Fibroblast of peridontal ligament (primary cell): ENCODE measurements around the gene HOXB7.

Experiments
- DNase-seq: peaks from one replicate; pipeline ENCODE4 v3.0.0-alpha.2; 2010; ENCODE audit errors: extremely low read depth

Gene HOXB7

GRCh38 chr17:48579471-48579759, 31.4 kb downstream of the HOXB7 start:
- peak; percentile 7 for DNase-seq

DNA sequence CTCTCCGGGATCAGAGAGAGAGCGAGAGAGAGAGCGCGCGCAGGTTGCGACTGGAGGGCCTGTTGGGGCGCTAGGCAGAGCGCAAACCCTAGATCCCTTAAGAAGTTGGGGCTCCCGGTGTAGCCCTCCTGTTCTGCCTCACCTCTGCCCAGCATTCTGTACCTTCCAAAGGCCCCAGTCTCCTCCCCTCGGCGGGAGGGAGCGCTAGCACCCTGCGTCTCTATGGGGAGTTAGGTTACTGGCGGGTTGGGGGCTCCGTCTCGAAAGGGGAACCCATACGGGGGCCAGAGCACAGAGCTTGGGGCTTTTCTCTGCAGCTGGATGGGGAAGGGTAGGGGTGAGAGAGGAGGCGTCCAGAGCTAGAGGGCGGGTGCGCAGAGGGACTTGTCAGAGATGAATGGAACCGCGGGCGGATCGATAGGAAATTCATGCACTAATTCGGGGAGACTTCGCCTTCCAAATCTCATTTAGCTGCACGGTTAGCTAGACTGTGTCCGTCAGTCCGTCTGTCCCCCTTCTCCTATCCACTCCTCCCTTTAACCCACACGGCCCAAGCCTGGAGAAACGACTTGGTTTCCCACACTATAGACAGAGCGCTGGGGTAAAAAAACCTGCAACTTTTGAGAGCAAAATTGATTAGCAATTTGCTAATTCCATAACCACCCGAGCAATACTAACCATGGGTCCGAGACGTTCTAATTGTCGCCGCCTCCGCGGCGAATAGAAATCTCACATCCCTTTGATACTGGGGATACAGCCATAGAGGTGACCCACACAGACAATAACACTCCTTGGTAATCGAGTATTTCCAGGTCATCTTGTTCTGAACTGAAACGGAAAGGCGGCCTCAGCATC, 32.0 kb downstream of the HOXB7 start:
- DNase-seq: no peak

- no peak for DNase-seq
Measured at GRCh38 chr17:48577946-48578615, 32.7 kb downstream of the HOXB7 start, which contains the start of gene HOXB4. TSS of gene HOXB4 (minus strand) at chr17:48578350. CDS start at chr17:48578319, 31 bp downstream.

- DNase-seq: no peak
Measured at GRCh38 chr17:48577330-48577945, 33.4 kb downstream of the HOXB7 start.

GRCh38 chr17:48576479-48577309, 34.1 kb downstream of the HOXB7 start:
- DNase-seq: no peak

DNA sequence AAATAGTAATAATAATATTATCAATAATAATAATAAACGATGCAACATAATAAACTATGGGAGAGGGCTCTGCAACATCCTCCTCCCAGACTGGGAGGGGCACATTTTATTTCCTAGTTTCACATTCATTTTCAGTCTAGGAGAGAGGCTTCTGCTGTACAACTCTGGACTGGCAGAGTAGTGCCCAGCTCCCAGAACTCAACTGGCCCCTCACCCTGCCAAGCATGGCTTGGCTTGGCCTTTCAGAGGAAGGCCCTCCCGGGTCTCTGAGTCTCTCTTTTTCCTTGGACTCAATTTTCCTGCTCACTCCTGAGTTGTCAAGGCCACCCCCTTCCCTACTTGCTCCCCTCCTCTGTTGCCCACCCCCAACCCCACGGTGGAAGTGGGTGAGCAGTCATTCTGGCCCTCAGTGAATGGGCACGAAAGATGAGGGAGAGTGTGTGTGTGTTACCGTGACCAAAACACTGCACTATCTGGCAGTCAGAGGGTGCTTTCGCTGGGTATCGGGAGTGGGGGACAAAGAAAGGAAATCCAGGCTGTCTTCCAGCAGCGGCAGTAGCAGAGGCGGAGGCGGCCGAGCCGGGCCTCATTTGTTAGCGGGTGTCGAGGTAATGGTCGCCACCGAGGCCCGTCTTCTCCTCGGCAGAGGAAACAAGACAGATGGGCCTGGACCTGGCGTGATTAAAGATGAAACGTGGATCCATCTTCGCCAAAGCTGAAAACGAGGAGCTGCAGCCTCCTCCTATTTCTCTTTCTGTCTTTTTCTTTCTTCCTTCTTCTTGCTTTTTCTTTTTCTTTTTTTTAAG, 34.9 kb downstream of the HOXB7 start:
- DNase-seq: no peak

GRCh38 chr17:48575066-48575582, 35.7 kb downstream of the HOXB7 start:
- no peak for DNase-seq

DNA sequence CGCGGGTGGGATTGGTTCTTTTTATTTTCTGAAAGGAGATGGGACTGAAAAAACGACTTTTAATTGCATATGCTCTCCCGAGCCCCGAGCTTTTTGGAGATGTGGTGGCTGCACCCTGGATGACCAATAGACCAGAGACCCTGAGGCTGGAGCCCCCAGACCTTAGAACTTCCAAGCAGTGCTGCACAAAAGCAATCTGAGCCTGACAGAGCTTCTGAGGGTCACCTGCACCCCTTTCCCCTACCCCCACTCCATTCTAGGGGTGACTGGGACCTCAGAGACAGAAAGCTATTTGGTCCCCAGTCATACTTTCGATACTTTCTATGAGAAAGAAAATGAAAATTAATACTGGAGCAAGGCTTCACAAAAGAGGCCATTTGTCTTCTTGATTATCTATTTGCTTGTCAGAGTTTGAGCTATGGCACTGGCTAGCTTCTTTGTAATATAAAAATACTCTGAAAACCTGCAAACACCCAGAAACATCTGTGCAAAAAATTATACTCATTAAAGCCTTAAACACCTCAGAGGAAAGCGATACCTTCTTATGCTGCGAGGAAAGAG, 36.2 kb downstream of the HOXB7 start:
- no peak for DNase-seq

DNA sequence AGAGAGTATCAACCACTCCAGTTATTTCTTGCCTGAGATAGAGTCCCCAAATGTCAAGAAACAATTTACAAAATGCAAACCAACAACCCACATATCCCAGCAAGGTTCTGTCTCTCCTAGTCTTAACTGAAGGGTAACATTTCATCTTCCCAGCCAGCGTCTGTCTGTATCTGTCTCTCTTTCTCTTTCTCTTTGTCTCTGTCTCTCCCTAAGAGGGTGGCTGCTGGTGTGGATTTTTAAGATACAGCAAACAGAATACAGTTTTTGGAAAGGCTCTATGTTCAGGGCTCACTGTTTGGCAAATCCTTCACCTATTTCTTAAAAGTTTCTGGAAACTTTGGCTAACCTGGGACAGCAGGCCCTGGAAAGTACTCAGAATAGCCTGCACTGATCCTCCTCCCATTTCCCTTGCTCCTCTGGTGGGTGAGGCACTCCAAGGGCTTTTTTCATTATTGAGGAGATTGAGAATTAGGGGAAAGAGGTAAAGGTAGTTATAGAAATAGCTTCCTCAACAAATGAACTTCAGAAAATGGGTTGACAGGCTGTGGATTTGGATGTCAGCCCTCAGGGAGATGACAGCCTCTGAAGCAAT, 38.9 kb downstream of the HOXB7 start:
- no peak for DNase-seq

- DNase-seq: no peak
Measured at GRCh38 chr17:48571024-48571818, 39.6 kb downstream of the HOXB7 start.

- DNase-seq: no peak
Measured at GRCh38 chr17:48570325-48571023, 40.3 kb downstream of the HOXB7 start.

DNA sequence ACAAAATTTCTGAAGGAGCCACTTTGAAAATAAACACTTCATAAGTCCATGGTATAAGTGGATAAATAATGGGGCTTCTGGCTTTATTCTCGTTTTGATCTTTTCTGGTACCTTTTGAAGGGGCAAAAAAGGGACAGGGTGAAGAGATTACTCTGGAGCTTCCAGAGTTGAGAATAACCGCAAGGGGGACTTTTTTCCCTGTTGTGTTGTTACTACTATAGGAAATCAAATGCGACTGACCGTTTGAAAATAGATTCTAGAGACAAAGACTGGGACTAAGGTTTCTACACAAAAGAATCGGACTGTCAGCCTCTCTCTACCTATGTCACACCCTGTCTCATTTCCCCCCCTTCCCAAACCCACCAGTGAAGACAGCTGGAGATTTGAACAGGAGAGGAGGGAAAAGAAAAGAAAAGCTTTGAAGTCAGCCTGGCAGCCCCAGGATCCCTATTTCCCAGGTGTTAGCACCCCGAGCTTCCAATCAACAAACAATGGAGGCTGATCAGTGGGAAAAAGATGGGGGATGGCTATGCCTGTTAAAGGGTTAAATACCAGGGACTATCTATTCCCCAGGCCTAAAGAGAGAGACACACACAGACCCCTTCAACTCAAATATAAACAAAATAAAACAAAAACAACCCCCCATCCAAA, 41.0 kb downstream of the HOXB7 start:
- no peak for DNase-seq

GRCh38 chr17:48569240-48569582, 41.6 kb downstream of the HOXB7 start:
- DNase-seq: no peak

- DNase-seq: no peak
Measured at GRCh38 chr17:48568499-48569239, 42.1 kb downstream of the HOXB7 start.

- no peak for DNase-seq
Measured at GRCh38 chr17:48567646-48568354, 43.0 kb downstream of the HOXB7 start.

- DNase-seq: no peak
Measured at GRCh38 chr17:48567209-48567608, 43.6 kb downstream of the HOXB7 start.

GRCh38 chr17:48566717-48567116, 44.1 kb downstream of the HOXB7 start:
- no peak for DNase-seq
